GM10847 (cell line): Measurements from ENCODE around the gene SNX27.

ENCODE experiments used
- POLR2A ChIP-seq: IDR thresholded peaks from 2 replicates; pipeline ENCODE4 v1.6.1; 2011; ENCODE audit not compliant: insufficient read length; ENCODE audit errors: extremely low read depth

The SNX27 gene

GRCh38 chr1:151618470-151618869 lies 6.6 kb downstream of the SNX27 start:
- TF ChIP-seq POLR2A: no peak

GRCh38 chr1:151619489-151620093 lies 7.7 kb downstream of the SNX27 start:
- no peak for TF ChIP-seq POLR2A

- TF ChIP-seq POLR2A: no peak
These were observed 8.4 kb downstream of the SNX27 start for GRCh38 chr1:151620286-151620685.

DNA sequence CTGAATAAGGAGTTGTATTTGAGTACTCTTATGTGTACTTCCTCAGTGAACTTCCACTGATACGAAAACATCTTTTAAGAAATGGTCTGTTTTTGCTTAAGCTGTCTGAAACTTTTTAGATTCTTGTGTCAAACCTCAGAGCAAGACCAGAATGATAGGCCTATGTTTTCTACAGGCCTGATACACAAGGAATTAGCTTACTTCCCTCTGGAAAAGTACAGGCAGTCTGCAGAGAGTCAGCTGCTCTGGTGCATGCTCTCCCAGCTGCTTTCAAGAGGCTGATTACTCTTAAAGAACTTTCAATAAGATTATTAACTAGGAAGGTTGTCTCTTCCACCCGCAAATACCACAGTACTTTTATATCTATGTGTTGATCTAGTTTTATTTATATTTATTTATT lies 9.5 kb downstream of the SNX27 start:
- TF ChIP-seq POLR2A: no peak

- TF ChIP-seq POLR2A: no peak
These were observed 12.9 kb downstream of the SNX27 start for GRCh38 chr1:151624783-151625182.

DNA sequence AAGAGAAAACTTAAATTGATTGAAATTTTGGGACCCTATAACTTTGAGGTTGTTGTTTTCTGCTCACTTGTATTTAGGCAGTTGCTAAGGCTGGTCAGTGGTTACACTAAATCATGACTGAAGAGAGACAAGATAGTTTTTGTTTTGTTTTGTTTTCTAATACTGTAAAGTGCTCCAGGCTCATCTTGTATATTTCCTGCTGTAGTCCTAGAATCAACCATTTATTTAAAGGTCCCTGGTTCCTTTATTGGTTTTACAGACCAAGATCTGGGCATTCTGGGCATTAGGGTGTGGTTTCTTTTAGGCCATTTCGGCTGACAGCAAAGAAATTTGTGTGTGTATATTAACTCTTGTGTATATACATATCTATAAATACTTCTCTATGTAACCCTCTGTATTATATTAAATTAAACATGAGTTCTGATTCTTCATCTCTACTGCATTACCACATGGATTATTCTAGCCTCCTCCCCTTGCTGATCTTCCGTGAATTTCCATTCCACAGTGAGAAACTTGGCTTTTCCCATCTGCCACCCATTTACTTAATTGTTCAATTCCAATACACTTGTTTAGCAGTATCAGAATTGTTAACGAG lies 15.0 kb downstream of the SNX27 start:
- no peak for TF ChIP-seq POLR2A

GRCh38 chr1:151629278-151629677 lies 17.4 kb downstream of the SNX27 start:
- no peak for TF ChIP-seq POLR2A

DNA sequence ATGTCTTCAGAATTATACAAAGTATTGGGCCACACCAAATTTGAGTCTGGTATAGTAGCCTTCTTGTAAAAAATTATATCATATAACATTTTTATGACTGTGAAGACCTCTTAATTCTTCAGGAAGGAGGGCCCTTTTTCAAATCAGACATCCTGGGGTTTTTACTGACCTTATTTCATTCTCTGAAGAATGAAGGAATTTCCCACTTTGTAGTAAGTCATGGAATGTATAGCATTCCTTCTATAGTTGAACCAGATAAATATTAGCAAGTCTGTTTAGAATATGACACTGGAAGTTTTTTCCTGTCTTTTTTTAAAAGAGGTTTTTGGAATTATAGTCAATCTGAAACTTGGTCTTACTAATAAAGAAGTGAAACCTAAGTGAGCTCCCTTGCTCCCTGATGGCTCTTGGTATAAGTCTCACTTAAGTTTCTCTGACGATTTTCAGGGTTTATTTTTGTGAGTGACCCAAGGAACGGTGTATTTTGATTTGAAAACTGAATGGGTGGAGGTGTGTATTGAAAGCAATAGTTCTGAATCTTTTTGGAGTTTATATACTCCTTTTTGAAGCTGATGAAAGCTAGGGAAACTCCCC lies 23.7 kb downstream of the SNX27 start:
- TF ChIP-seq POLR2A: no peak

DNA sequence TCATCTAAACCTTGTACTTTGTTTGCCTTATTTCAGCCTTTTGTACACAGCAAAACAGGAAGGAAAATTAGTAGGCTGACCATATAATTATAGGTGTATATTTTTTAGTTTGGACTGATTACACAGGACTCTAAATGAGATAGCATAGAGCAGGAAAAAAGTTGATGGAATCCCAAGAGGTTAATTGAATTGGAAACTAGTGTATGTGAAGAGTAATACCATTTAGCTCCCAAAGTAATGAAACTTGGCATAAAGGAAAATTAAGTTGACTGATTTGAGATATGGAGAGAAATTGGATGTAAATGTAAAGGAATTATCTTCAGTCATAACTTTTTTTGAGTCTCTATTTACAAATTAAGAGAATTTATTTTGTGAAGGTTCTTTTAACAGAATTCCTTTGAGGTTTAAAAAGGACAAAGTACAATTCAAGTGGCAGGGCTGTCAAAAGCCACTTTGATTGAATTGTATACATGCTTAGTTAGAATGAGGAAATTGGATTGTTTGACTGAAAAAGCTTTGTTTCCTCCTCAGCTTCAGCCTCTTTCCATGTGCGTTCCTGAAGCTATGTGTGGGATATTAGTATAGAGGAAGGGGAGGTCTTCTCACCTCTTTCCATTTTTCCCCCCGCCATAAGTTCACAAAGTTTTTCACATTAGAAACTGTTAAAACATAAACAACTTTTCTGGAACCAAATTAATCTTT lies 26.4 kb downstream of the SNX27 start:
- no peak for TF ChIP-seq POLR2A

DNA sequence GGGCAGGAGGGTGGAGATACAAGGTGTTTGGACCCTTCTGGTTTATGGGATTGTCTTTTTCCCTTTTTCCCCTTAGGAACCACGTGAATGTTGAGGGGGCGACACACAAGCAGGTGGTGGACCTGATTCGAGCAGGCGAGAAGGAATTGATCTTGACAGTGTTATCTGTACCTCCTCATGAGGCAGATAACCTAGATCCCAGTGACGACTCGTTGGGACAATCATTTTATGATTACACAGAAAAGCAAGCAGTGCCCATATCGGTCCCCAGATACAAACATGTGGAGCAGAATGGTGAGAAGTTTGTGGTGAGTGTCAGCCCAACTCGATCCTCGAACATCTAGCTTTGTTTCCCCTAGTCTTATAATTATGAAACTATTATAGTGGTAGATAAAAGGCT lies 27.0 kb downstream of the SNX27 start:
- no peak for TF ChIP-seq POLR2A

DNA sequence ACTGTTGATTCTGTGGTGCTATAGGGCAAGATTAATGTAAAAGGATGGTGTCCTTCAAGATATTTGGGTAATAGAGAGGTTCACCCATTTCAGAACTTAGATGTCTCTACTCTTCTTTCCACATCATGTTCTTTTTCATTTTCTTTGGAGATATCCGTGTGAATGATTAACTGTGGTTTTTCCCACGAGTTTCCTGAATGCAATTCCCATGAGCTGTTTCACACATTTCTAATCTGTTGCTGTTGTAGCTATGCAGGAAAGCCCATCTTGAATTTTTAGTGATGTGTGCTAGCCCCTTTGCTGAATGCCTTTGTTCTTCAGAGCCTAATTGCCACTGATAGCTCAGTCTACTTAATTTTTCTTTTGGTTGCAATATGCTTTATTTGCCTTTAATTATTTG lies 27.6 kb downstream of the SNX27 start:
- no peak for TF ChIP-seq POLR2A

- TF ChIP-seq POLR2A: no peak
These were observed 29.4 kb downstream of the SNX27 start for GRCh38 chr1:151641229-151641628.

DNA sequence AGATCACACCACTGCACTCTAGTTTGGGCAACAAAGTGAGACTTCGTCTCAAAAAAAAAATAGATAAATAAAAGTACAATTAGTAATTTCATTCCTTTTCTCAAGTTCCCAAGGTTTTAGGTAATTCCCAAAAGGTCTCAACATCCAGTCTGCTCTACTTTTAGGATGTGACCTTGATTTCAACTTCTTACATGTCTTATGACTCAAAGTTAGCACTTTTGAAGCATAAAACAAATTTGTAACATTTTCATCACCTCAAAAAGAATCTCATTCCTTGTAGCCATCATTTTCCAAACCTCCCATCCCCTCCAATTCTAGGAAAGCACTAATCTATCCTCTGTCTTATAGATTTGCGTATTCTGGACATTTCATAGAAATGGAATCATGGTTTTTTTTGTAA lies 32.2 kb downstream of the SNX27 start:
- no peak for TF ChIP-seq POLR2A

GRCh38 chr1:151653397-151653796 lies 41.5 kb downstream of the SNX27 start:
- no peak for TF ChIP-seq POLR2A

GRCh38 chr1:151655371-151655770 lies 43.5 kb downstream of the SNX27 start:
- TF ChIP-seq POLR2A: no peak

GRCh38 chr1:151661751-151662150 lies 49.9 kb downstream of the SNX27 start:
- no peak for TF ChIP-seq POLR2A
